GM18951 (cell line): Measurements from ENCODE around the gene ZFYVE21.

Source experiments
- POLR2A ChIP-seq: IDR thresholded peaks from 4 replicates; pipeline ENCODE4 v1.6.1; 2011; ENCODE audit warnings: mild to moderate bottlenecking; ENCODE audit not compliant: insufficient read length, insufficient read depth; ENCODE audit errors: extremely low read depth
- in situ Hi-C: fragments of 300-500 bp; cut with MboI; formaldehyde crosslinking; loops from one replicate; pipeline ENCODE4 v1.12.0; 2022; ENCODE audit warnings: low sequenced_read_pairs, mixed read lengths, inconsistent platforms; ENCODE audit not compliant: unreplicated experiment

The ZFYVE21 gene

GRCh38 chr14:103696466-103697071 is 19.0 kb upstream of the ZFYVE21 start:
- TF ChIP-seq POLR2A, result no peak
- in situ Hi-C loops, result no loop called here

- in situ Hi-C loops, result no loop called here
- no peak for TF ChIP-seq POLR2A
Observed at GRCh38 chr14:103697206-103697602, 18.4 kb upstream of the ZFYVE21 start.

- no peak for TF ChIP-seq POLR2A
- in situ Hi-C loops, result no loop called here
Observed at GRCh38 chr14:103697603-103698379, 17.8 kb upstream of the ZFYVE21 start.

DNA sequence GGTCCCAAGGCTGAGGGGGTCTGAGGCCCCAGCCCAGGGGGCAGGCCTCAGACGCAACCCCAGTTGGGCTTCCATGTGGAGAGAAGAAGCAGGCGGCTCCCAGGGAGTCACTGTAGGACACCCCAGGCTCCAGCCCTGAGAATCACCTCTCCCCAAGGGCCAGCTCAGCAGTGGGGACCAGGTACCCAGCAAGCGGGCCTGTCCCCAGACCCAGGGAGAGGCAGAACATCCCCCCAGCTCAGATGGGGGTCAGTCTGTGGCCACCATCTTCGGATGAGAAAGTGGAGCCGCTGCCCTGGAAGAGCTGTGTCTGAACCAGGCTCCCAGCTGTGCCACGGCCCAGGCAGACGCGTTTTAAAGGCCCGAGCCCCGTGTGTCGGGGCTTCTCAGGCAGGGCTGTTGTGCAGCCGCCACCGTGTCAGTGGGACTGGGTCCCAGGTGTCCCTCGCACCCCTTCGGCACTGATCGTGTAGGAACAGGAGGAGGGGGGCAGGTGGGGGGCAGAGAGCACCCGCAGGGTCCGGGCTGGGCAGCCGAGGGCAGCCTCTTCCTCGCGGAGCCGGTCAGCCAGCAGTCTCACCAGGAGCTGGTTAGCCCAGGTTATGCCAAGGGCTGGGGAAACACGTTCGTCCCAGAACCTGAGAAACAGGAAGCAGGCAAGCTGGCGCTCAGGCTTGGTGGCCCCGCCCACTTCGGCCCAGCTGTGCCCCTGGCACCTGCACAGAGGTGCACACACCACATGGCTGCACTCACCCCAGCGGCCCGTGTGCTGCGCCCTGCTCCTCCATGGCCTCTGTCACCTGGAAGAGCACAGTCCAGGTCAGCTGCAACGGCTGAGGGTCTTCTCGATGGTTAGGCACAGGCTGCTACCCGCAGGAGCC is 17.0 kb upstream of the ZFYVE21 start:
- peak; percentile 28 for TF ChIP-seq POLR2A
- in situ Hi-C loops, result no loop called here

DNA sequence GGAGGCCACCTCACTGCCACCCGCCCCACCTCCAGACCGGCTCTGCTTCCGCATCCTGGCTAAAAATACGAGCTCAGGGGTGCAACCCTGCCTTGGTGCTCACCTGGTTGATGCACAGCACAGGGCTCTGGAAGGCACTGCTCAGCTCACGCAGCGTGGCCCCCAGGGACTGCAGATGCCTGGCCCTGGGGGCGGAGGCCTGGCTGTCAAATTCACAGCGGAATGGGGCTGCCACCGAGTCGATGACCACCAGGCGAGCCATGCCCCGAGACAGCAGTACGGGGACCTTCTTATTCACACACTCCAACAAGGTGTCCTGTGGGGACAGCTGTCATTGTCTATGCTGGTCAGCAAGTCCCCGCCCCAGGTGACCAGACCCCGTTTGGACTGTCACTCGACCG is 16.3 kb upstream of the ZFYVE21 start:
- no peak for TF ChIP-seq POLR2A
- in situ Hi-C loops, result no loop called here

DNA sequence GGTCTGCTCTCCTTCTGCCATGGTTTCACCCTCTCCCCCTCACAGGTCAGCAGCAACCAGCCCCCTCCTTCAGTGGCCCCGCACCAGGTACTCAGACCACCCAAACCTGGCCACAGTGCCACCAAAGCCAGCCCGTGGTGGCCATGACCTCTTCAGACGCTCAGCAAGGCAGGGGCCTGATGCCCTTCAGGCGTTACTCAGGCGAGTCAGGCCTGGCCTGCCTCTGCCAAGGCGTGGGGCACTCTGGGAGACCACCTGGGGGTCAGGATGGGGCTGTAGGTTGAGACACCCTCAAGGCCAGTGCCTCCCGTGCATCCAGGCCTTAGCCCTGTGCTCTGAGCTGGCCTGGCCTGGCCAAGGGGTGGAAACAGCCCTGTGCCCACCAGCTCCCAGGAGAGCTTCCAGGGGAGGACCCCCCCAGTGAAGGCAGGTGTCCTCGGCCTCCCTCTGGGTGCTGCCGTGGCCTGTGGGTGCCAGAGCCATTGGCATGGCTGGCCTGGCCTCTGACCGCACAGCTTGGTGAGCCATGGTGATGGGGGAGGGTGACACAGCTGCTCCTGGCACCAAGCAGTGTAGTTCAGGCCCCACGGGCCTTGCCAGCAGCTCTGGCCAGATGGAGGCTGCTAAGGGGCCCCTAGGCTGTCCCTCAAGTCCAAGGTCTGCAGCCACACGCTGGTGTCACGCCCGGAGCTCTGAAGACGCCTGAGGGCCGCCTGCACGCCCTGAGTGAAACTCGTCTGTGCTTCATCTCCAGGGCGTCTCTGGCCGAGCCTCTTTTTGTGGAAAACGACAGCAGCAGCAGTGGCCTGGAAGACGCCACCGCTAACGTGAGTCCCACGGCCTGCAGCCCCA is 15.5 kb upstream of the ZFYVE21 start:
- in situ Hi-C loops, result no loop called here
- TF ChIP-seq POLR2A, result no peak

DNA sequence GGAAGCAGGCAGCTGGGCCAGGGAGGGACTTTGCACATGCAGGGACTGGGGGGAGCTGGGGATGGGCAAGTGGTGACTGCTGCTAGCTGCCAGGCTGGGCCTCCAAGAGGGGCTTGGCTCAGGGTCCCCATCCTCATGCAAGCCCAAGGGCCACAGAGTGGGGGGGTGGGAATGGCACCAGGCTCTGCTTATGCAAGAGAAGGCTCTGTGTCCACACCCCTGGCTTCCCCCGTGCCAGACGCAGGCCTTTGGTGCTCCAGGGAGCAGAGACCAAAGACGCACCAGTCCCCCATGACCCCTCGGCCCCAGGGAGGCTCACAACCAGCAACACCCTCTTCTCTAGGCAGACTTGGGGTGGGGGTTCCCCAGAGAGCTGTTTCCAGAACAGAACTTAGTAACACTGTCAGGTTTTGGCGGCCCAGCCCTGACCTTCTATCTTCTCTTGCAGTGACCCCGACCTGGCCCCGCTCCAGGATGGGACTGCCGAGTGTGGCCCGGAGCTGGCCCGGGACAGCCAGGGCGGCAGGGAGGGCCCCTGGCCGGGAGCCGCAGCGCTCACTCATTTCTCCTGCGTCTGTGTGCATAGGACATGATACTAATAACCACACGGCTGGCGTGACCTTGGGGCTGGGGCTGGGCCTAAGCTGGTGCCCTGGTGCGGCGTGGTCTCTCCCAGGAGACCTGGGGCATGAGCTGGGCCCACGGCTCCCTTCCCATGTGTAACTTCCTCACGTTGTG is 14.7 kb upstream of the ZFYVE21 start:
- in situ Hi-C loops, result no loop called here
- peak; percentile 21 for TF ChIP-seq POLR2A

DNA sequence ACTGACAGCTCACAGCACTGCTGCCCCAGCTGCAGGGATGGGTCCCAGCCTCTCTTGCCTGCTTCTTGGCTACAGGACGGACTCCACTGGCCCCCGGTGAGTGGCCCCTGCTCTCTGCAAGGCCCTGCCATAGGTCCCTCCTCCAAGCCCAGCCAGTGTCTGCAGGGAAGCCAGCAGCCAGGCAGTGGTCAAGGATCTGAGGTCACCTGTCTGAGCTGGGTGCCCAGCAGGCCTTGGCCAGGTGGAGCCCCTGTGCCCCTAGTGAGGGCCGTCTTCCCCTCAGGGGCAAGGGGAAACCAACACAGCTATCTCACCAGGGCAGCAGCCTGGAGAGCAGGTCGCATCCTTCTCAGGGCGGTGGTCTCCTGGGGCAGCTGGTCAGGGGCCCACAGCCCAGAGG is 13.5 kb upstream of the ZFYVE21 start:
- in situ Hi-C loops, result no loop called here
- no peak for TF ChIP-seq POLR2A

GRCh38 chr14:103702497-103703432 is 12.8 kb upstream of the ZFYVE21 start:
- in situ Hi-C loops, result no loop called here
- TF ChIP-seq POLR2A, result peak; percentile 22

DNA sequence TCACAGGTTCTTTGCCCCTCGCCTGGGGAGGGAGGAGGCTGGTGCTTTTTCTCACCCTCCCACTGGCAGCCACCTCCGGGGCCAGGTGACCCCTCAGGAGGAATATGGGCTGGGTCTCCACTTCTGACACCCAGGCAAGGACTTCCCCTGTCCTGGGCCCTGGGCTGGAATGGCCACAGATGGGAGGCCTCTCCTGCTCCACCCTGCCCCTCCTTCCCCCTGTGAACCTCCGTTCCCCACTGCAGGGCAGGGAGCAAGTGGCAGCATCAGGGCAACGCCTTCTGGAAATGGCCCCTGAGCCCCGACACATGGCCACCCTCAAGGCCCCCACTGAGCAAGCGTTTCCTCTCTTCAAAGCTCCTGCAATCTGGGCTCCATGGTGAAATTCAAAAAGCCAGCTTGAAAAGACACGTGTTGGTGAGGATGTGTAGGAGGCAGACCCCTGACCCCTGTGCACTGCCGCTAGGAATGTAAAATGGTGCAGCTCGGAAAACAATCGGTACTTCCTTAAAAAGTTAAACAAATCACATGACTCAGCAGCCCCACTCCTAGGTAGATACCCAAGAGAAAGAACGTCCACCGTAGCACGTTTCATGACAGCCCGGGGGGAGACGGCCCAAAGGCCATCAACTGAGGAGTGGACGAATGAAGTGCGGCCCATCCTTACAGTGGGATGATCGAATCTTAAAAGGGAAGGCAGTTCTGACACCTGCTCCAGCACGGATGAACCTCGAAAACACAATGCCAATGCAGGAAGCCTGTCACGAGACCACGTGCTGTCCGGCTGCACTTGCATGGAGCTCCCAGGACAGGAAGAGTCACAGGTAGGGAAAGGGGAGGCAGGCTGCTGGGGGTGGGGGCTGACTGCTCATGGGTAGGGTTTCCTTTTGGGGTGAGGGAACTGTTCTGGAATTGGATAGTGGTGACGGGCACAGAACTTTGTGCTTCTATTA is 11.9 kb upstream of the ZFYVE21 start:
- peak; percentile 8 for TF ChIP-seq POLR2A
- in situ Hi-C loops, result no loop called here
